Left forelimb (tissue), 1 donor: ENCODE measurements around the gene SMYD3.
"Not testable (repeated sequence)": the region's sequence is repeated elsewhere in the genome, so short reads cannot be mapped to it uniquely, and the experiment has no call there.

Experiments
- DNase-seq: peaks from one replicate; pipeline ENCODE4 v3.0.0-alpha.2; 2018; ENCODE audit warnings: low spot score

Gene SMYD3

GRCh38 chr1:246108278-246108925 lies 398.7 kb downstream of the SMYD3 start:
- DNase-seq = no peak

GRCh38 chr1:246107516-246108277 lies 399.4 kb downstream of the SMYD3 start:
- no peak for DNase-seq

GRCh38 chr1:246106342-246106763 lies 400.7 kb downstream of the SMYD3 start:
- DNase-seq = no peak

GRCh38 chr1:246104927-246105326 lies 402.2 kb downstream of the SMYD3 start:
- DNase-seq = no peak

- DNase-seq = no peak
These were observed 407.5 kb downstream of the SMYD3 start for GRCh38 chr1:246099570-246099969.

- no peak for DNase-seq
These were observed 410.7 kb downstream of the SMYD3 start for GRCh38 chr1:246096356-246096755.

GRCh38 chr1:246095443-246095842 lies 411.6 kb downstream of the SMYD3 start:
- DNase-seq = no peak

GRCh38 chr1:246093230-246093629 lies 413.8 kb downstream of the SMYD3 start:
- DNase-seq = no peak

GRCh38 chr1:246092136-246092535 lies 414.9 kb downstream of the SMYD3 start:
- no peak for DNase-seq

GRCh38 chr1:246091477-246091876 lies 415.6 kb downstream of the SMYD3 start:
- DNase-seq = no peak

- DNase-seq = no peak
These were observed 420.9 kb downstream of the SMYD3 start for GRCh38 chr1:246086191-246086590.

GRCh38 chr1:246083416-246083815 lies 423.7 kb downstream of the SMYD3 start:
- DNase-seq = no peak

GRCh38 chr1:246081856-246082668 lies 425.0 kb downstream of the SMYD3 start:
- DNase-seq = no peak

- DNase-seq = no peak
These were observed 425.9 kb downstream of the SMYD3 start for GRCh38 chr1:246081138-246081702.

- DNase-seq = no peak
These were observed 427.0 kb downstream of the SMYD3 start for GRCh38 chr1:246080031-246080430.

GRCh38 chr1:246078888-246079252 lies 428.2 kb downstream of the SMYD3 start:
- DNase-seq = no peak

GRCh38 chr1:246078126-246078887 lies 428.8 kb downstream of the SMYD3 start:
- no peak for DNase-seq

GRCh38 chr1:246077476-246077875 lies 429.6 kb downstream of the SMYD3 start:
- DNase-seq = no peak

GRCh38 chr1:246074421-246074820 lies 432.7 kb downstream of the SMYD3 start:
- no peak for DNase-seq

GRCh38 chr1:246072456-246072955 lies 434.6 kb downstream of the SMYD3 start:
- no peak for DNase-seq

GRCh38 chr1:246071981-246072380 lies 435.1 kb downstream of the SMYD3 start:
- not testable (repeated sequence) for DNase-seq
